GM13977 (cell line): Measurements from ENCODE around the gene NRXN2.

Experiments
- DNase-seq: peaks from one replicate; pipeline ENCODE4 v3.0.0; 2012; ENCODE audit warnings: low spot score
- CTCF ChIP-seq: IDR thresholded peaks from 2 replicates; pipeline ENCODE4 v1.5.1; 2012; ENCODE audit warnings: mild to moderate bottlenecking, control low read depth; ENCODE audit not compliant: insufficient read depth; ENCODE audit errors: extremely low read depth, missing control alignments
- in situ Hi-C: fragments of 300-500 bp; cut with MboI; formaldehyde crosslinking; loops from one replicate; pipeline ENCODE4 v1.12.0; 2022; ENCODE audit warnings: low sequenced_read_pairs, low pct_unique_long_range_greater_than_20kb, mixed read lengths, inconsistent platforms; ENCODE audit not compliant: unreplicated experiment

NRXN2 gene

GRCh38 chr11:64726867-64727530 lies 4.0 kb upstream of the NRXN2 start:
- in situ Hi-C loops: no loop called here
- no peak for DNase-seq
- TF ChIP-seq CTCF: no peak

DNA sequence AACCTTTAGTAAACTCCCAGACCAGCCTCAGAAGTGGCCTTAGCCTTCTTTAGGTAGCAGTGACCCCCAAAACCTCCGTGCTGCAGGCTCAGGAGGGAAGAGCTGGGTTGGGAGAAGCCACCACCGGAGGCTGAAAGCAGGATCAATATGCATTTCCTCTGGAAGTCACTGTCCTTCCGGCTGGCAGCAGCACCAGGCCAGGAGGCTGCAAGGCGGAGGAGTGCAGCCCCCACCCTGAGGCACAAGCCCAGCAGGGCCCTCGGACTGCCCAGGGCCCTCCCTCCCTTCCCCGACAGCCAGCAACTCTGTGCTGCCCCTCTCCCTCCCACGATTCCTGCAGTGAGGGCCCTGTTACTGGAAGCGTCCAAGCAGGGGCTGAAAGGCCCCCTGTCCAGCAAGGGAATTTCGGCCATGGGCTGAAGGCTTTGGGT lies 3.2 kb upstream of the NRXN2 start:
- no peak for TF ChIP-seq CTCF
- no peak for DNase-seq
- in situ Hi-C loops: no loop called here

DNA sequence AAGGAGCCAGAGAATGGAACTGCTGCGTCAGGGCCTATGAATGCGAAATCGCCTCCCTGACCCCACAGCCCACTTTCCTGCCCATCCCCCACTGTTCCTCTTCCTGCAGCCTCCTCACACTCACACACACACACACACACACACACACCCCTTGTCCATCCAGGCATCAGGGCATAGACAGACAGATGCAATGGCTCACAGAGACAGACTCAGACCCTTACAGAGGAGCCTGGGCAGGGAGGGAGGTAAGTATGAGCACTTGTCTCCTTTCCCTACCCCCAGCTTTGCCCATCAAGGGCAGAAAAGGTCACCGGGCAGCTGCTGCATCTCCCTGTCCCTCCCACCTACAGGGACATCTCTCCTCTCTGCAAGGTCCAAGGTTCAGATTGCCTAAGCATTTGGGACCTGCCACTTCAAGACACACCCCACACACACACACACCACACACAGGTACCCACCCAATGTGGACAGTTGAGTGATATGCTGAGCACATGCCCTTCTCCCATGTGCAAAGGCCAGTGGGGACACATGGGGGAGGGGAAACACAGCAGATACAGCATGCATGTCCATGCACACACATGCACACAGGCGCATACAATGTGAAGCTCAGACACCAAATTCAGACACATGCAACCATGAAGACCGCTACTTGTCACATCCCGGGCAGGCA lies 2.0 kb upstream of the NRXN2 start:
- no peak for DNase-seq
- no peak for TF ChIP-seq CTCF
- in situ Hi-C loops: no loop called here

DNA sequence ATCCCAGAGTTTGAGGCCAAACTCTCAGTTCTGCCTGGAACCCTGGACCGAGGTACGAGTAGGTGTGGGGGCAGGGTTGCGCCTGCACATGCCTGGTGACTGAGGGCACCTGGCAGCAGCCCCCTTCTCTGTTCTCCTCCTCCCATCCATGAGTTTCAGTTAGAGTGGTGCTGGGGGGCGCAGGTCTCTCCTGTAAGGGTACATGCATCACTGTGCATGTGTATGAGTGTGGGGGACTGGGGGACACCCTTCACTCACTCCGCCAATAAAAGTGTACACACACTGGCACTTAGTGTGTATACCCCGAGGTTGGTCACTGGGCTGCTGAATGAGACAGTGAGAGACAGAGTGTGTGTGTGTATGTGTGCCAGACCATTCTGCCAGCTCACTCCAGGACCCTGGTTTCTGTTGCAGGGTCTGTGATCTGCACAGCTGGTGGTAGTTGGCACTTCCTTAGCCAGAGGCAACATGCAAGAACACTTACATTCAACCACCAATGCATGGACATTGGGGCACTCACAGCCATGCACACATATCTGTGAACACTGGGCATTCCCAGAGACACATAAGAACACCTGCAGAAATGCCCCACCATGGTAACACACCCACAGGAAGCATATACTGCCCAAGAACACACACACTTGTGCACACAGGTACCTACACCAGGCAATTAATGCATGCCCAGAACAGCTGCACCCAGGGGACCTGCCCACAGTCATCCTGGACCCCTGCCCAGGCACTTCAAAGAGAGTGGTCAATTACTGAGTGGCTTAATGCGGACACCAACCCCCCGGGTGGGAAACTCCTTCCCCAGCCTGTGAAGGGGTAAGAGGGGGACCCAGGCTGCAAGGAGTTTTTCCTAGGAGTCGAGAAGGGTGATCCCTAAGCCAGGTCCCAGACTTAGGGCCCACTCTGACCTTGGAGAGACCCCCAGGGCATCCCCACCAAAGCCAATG lies 1.2 kb upstream of the NRXN2 start:
- peak; percentile 65 for DNase-seq
- in situ Hi-C loops: no loop called here
- TF ChIP-seq CTCF: no peak

- in situ Hi-C loops: no loop called here
- no peak for DNase-seq
- no peak for TF ChIP-seq CTCF
Measured at GRCh38 chr11:64722141-64723065, 594 bp downstream of the NRXN2 start.

DNA sequence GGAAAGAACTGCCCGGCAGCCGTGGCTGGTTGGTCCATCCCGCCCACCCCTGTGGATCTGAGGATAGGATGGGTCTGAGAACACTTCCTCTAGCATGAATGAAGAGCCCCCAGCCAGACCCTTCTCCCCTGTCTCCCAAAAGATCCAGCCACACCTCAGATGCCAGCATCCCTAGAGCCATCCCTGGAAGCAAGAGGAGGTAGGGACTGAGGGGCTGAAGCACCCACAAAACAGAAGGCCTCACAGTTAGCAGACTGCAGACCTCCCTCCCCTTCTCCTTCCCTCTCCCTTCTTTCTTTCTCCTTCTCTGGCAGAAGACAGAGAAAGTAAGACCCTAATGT lies 1.7 kb downstream of the NRXN2 start:
- in situ Hi-C loops: no loop called here
- no peak for DNase-seq
- TF ChIP-seq CTCF: no peak
